Measurements from ENCODE around the gene THSD4. TPM values are rescaled to one million over a fixed set of nuclear protein-coding genes. Genes with fewer than 3 reads are reported as not detected.

THSD4 gene
- total and polyA plus RNA-seq, 9 of the 15 experiments (the other 6 are each of a cell fraction or from before 2014, with no cell fraction given): 0.04 TPM; not detected in 5

GRCh38 chr15:71105444-71105843 lies 9.8 kb upstream of the THSD4 start (continued):
- TF ChIP-seq CLOCK (CRISPR knock-in tag; IDR thresholded peaks at IDR 0.05; ENCODE audit: borderline replicate concordance) (no peak), HNRNPL (IDR thresholded peaks at IDR 0.05; ENCODE audit: low read depth, low read length) (no peak)

- in situ Hi-C loops (cut with MboI) (no loop called here), intact Hi-C loops (cut with micrococcal nuclease) (no loop called here)
- Histone ChIP-seq H3K4me3 (no peak overlapping the region), H3K9ac (ENCODE audit: insufficient read depth in 1 of 2, low read depth in 2 of 2, low read length in 2 of 2) (no peak overlapping the region), H4K20me1 (replicated peaks; ENCODE audit: control insufficient read depth, insufficient read depth, low read length) (no peaks in the 10 kb centered on the region), H3K79me2 (ENCODE audit: control insufficient read depth, insufficient read depth, low read length) (no peaks in the 10 kb centered on the region), H2AFZ (ENCODE audit: low read depth, low read length) (no peak overlapping the region), H3K4me2 (ENCODE audit: insufficient read depth, low read length) (no peak overlapping the region), H3K27me3 (ENCODE audit: control insufficient read depth in 2 of 2, insufficient read depth in 2 of 2, low read length in 2 of 2) (no peaks in the 10 kb centered on the region), H3K4me1 (replicated peaks in 1 of 2; ENCODE audit: control insufficient read depth in 2 of 2, insufficient read depth in 2 of 2, low read length in 2 of 2) (no peaks in the 10 kb centered on the region), H3K9me3 (replicated peaks; ENCODE audit: control insufficient read depth, insufficient read depth, low read depth, low read length) (no peaks in the 10 kb centered on the region), H3K36me3 (ENCODE audit: control insufficient read depth, insufficient read depth, low read length) (no peaks in the 10 kb centered on the region), H3K9me1 (ENCODE audit: control insufficient read depth, insufficient read depth, low read length) (no peaks in the 10 kb centered on the region), H3K27ac (ENCODE audit: extremely low read depth, low read depth, low read length) (no peak overlapping the region)
- TF ChIP-seq ZNF512 (tag; IDR thresholded peaks at IDR 0.05): peak; percentile 67
- no peak for TF ChIP-seq ZZZ3 (IDR thresholded peaks at IDR 0.05)
- DNase-seq (ENCODE audit: extremely low read depth in 1 of 4, low spot score in 3 of 4) (no peak), FAIRE-seq (no peak), ATAC-seq (no peak)
- 0% methylated on average over 4 of the region's 4 CpGs for WGBS (ENCODE audit: insufficient coverage, low coverage, missing lambda C conversion rate)
- CTCF ChIA-PET (ENCODE audit: low intra/inter-chr PET ratio): no interaction called here
- no TSS peak for BruUV-seq (replicated peaks)
- POLR2A ChIA-PET: no interaction called here
Observed at GRCh38 chr15:71106802-71107500, 8.3 kb upstream of the THSD4 start.
